GM23338 (cell line): ENCODE data around the gene CLHC1. TPM values are rescaled to one million over a fixed set of nuclear protein-coding genes. Genes with fewer than 3 reads are reported as not detected.

Experiments used
- ATAC-seq: fragments of 200-7000 bp; cut with Tn5 transposase; 3 replicates; pipeline ENCODE4 v1.9.1; 2020
- DNase-seq: peaks from one replicate; pipeline ENCODE4 v3.0.0-alpha.2; 2015; ENCODE audit warnings: low spot score
- H2AFZ ChIP-seq: fragments of 200-600 bp; sonication (generic); 2 replicates; pipeline ENCODE4 v1.8.0; 2016; ENCODE audit warnings: antibody characterized with exemption, mild to moderate bottlenecking, moderate library complexity
- H3F3A ChIP-seq: fragments of 200-600 bp; sonication (generic); replicated peaks from 2 replicates; pipeline ENCODE4 v1.8.0; 2017; ENCODE audit warnings: antibody characterized with exemption, mixed run types, low read depth
- H3K27ac ChIP-seq: fragments of 200-600 bp; sonication (generic); 2 replicates; pipeline ENCODE4 v1.6.1; 2016; ENCODE audit warnings: low read depth
- H3K27me3 ChIP-seq: fragments of 200-600 bp; sonication (generic); 2 replicates; pipeline ENCODE4 v1.8.0; 2016; ENCODE audit warnings: mild to moderate bottlenecking, mixed run types, moderate library complexity; ENCODE audit not compliant: insufficient read depth
- H3K36me3 ChIP-seq: fragments of 200-600 bp; sonication (generic); 2 replicates; pipeline ENCODE4 v1.8.0; 2016; ENCODE audit warnings: mild to moderate bottlenecking; ENCODE audit not compliant: insufficient read depth
- H3K4me1 ChIP-seq: fragments of 200-600 bp; sonication (generic); 2 replicates; pipeline ENCODE4 v1.8.0; 2016; ENCODE audit warnings: mild to moderate bottlenecking, moderate library complexity; ENCODE audit not compliant: insufficient read depth
- H3K4me2 ChIP-seq: fragments of 200-600 bp; sonication (generic); 2 replicates; pipeline ENCODE4 v1.7.1; 2017; ENCODE audit warnings: mixed run types
- H3K4me3 ChIP-seq: fragments of 200-600 bp; sonication (generic); 2 replicates; pipeline ENCODE4 v1.6.1; 2016; ENCODE audit warnings: mixed run types
- H3K79me2 ChIP-seq: fragments of 200-600 bp; sonication (generic); replicated peaks from 2 replicates; pipeline ENCODE4 v1.8.0; 2017; ENCODE audit warnings: mild to moderate bottlenecking; ENCODE audit not compliant: insufficient read depth
- H3K9me2 ChIP-seq: fragments of 200-600 bp; sonication (generic); 2 replicates; pipeline ENCODE4 v1.8.0; 2017; ENCODE audit not compliant: insufficient read depth
- H4K20me1 ChIP-seq: fragments of 200-600 bp; sonication (generic); replicated peaks from 2 replicates; pipeline ENCODE4 v1.8.0; 2017; ENCODE audit warnings: mild to moderate bottlenecking; ENCODE audit not compliant: insufficient read depth
- H3K27ac Mint-ChIP-seq: 2 replicates; pipeline ENCODE4 v1.8.0; 2020; ENCODE audit warnings: inconsistent platforms, mild to moderate bottlenecking, moderate library complexity, mixed read lengths
- H3K27me3 Mint-ChIP-seq: 3 replicates; pipeline ENCODE4 v1.8.0; 2022; ENCODE audit warnings: low read depth, mild to moderate bottlenecking, moderate library complexity, mixed read lengths, inconsistent platforms; ENCODE audit not compliant: insufficient read depth, poor library complexity
- H3K36me3 Mint-ChIP-seq: 3 replicates; pipeline ENCODE4 v1.8.0; 2021; ENCODE audit warnings: low read depth, mild to moderate bottlenecking, inconsistent platforms, moderate library complexity, mixed read lengths
- H3K4me1 Mint-ChIP-seq: 3 replicates; pipeline ENCODE4 v1.8.0; 2020; ENCODE audit warnings: mild to moderate bottlenecking, inconsistent platforms, mixed read lengths
- H3K4me3 Mint-ChIP-seq: 3 replicates; pipeline ENCODE4 v1.8.0; 2021; ENCODE audit warnings: moderate library complexity, mild to moderate bottlenecking, inconsistent platforms, mixed read lengths
- H3K9me3 Mint-ChIP-seq: 3 replicates; pipeline ENCODE4 v1.8.0; 2020; ENCODE audit warnings: moderate library complexity, mild to moderate bottlenecking, inconsistent platforms, mixed read lengths
- CREB1 ChIP-seq: fragments of 250-450 bp; sonication (Bioruptor Pico); IDR thresholded peaks from 2 replicates; pipeline ENCODE4 v1.5.0; 2020; ENCODE audit warnings: low read depth, mild to moderate bottlenecking, moderate library complexity
- EZH2 ChIP-seq: fragments of 200-600 bp; sonication (generic); IDR thresholded peaks from one replicate; pipeline ENCODE4 v1.8.0; 2017; ENCODE audit warnings: antibody characterized with exemption, mild to moderate bottlenecking, low read depth; ENCODE audit not compliant: unreplicated experiment
- EZH2phosphoT487 ChIP-seq: fragments of 200-600 bp; sonication (generic); IDR thresholded peaks from one replicate; pipeline ENCODE4 v1.8.1; 2018; ENCODE audit warnings: antibody characterized with exemption; ENCODE audit not compliant: unreplicated experiment
- JUNB ChIP-seq: IDR thresholded peaks from one replicate; pipeline ENCODE4 v1.6.1; 2016; ENCODE audit warnings: antibody characterized with exemption; ENCODE audit not compliant: unreplicated experiment
- NANOG ChIP-seq: IDR thresholded peaks from 2 replicates; pipeline ENCODE4 v1.6.1; 2016; ENCODE audit warnings: antibody characterized with exemption, borderline replicate concordance
- POLR2AphosphoS5 ChIP-seq: IDR thresholded peaks from 2 replicates; pipeline ENCODE4 v1.6.1; 2016; ENCODE audit warnings: antibody characterized with exemption, low read depth
- STAT1 ChIP-seq: IDR thresholded peaks from one replicate; pipeline ENCODE4 v1.6.1; 2016; ENCODE audit warnings: antibody characterized with exemption; ENCODE audit not compliant: unreplicated experiment
- ZNF114 ChIP-seq: fragments of 250-450 bp; sonication (Bioruptor Pico); IDR thresholded peaks from 2 replicates; pipeline ENCODE4 v1.5.0; 2020; ENCODE audit warnings: mild to moderate bottlenecking, moderate library complexity
- ZNF331 ChIP-seq: fragments of 250-450 bp; sonication (Bioruptor Pico); IDR thresholded peaks from 2 replicates; pipeline ENCODE4 v1.5.0; 2020; ENCODE audit warnings: low read depth, mild to moderate bottlenecking, moderate library complexity
- polyA plus RNA-seq: library from polyadenylated mRNA; unstranded; fragments of >200 nt; fragmentation: Nextera tagmentation; extraction: Ambion mirVana; gene quantifications from 2 replicates; pipeline ENCODE4 v1.2.1, GENCODE V29; 2016
- total RNA-seq: library from RNA; depleted of rRNA; stranded (reverse); fragments of >200 nt; shearing (Covaris generic); gene quantifications from 2 replicates; pipeline ENCODE4 v1.2.3, GENCODE V29; 2014
- TF ChIP-seq, protein P1 (sequence below), 2 experiments: fragments of 200-600 bp in 1 of 2; sonication (generic) in 1 of 2; conservative IDR thresholded peaks; 2 replicates each; pipeline versions ENCODE4 v1.5.1 to v1.6.1; 2016 to 2017; ENCODE audit warnings: antibody characterized with exemption in 2 of 2, low read depth in 2 of 2, mild to moderate bottlenecking in 2 of 2, moderate library complexity in 1 of 2
- TF ChIP-seq, protein P2 (sequence below): IDR thresholded peaks from 2 replicates; pipeline ENCODE4 v1.6.1; 2016; ENCODE audit warnings: antibody characterized with exemption
- TF ChIP-seq, protein P3 (sequence below): IDR thresholded peaks from one replicate; pipeline ENCODE4 v1.6.1; 2018; ENCODE audit warnings: antibody characterized with exemption; ENCODE audit not compliant: unreplicated experiment
- TF ChIP-seq, protein P4 (sequence below): fragments of 250-450 bp; sonication (Bioruptor Pico); IDR thresholded peaks from 2 replicates; pipeline ENCODE4 v1.5.0; 2020; ENCODE audit warnings: mild to moderate bottlenecking, moderate library complexity

The CLHC1 gene
- total and polyA plus RNA-seq, 2 experiments from 2014 or later, result 3.1 to 5.0 TPM

DNA sequence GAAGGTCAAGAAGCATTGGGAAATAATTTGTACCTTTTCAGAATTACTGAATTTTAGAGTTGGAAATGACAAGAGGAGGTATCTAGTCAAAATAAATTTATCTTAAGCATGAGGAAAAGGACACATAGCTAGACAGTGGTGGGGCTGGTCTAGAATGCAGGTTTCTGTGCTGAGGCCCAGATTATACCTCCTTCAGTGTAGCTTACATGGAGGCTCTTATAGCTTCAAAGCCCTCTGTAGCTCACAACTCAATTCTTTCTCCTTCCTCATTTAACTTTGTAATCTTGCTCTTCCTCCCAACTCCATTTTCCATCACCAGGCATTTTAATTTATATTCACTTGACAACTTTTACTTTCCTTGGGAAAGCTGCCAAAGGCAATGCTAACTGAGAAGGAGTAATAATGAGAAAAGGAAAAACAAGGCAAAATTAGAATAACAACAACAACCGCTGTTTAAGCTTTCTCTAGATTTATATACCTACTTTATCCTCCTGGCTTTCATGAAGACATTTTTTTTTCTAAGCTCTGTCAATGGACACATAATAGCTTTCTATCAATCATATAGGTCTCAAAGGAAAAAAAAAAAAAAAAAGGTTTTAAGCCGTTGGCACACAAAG lies 58.5 kb downstream of the CLHC1 start:
- H3K27me3 Mint-ChIP-seq, result no peaks in the 10 kb centered on the region
- Histone ChIP-seq H3K27ac (no peak overlapping the region), H4K20me1 (no peaks in the 10 kb centered on the region), H3K27me3 (no peaks in the 10 kb centered on the region), H3K79me2 (no peaks in the 10 kb centered on the region), H3K4me1 (peaks cover 19% of the 10 kb centered on the region), H3K4me2 (no peak overlapping the region), H3K4me3 (no peak overlapping the region), H3F3A (no peaks in the 10 kb centered on the region), H2AFZ (no peak overlapping the region), H3K36me3 (no peaks in the 10 kb centered on the region), H3K9me2 (no peaks in the 10 kb centered on the region)
- DNase-seq (no peak), ATAC-seq (peak; percentile 69)
- H3K27ac Mint-ChIP-seq, result peak overlapping the region; percentile 30
- H3K4me3 Mint-ChIP-seq, result no peak overlapping the region
- H3K36me3 Mint-ChIP-seq, result no peaks in the 10 kb centered on the region; the same call in 2 of the 3 replicates
- H3K4me1 Mint-ChIP-seq, result peaks cover 11% of the 10 kb centered on the region
- H3K9me3 Mint-ChIP-seq, result no peaks in the 10 kb centered on the region
- TF ChIP-seq NANOG (no peak), EZH2phosphoT487 (no peak), CREB1 (CRISPR knock-in tag) (no peak), JUNB (no peak), STAT1 (no peak), POLR2AphosphoS5 (no peak), ZNF331 (CRISPR knock-in tag) (no peak), EZH2 (no peak), ZNF114 (no peak)
- TF ChIP-seq, protein P1, sequence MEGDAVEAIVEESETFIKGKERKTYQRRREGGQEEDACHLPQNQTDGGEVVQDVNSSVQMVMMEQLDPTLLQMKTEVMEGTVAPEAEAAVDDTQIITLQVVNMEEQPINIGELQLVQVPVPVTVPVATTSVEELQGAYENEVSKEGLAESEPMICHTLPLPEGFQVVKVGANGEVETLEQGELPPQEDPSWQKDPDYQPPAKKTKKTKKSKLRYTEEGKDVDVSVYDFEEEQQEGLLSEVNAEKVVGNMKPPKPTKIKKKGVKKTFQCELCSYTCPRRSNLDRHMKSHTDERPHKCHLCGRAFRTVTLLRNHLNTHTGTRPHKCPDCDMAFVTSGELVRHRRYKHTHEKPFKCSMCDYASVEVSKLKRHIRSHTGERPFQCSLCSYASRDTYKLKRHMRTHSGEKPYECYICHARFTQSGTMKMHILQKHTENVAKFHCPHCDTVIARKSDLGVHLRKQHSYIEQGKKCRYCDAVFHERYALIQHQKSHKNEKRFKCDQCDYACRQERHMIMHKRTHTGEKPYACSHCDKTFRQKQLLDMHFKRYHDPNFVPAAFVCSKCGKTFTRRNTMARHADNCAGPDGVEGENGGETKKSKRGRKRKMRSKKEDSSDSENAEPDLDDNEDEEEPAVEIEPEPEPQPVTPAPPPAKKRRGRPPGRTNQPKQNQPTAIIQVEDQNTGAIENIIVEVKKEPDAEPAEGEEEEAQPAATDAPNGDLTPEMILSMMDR (conservative IDR thresholded peaks at IDR 0.05; ENCODE audit: low read depth in 2 of 2), result no peak
- TF ChIP-seq, protein P2, sequence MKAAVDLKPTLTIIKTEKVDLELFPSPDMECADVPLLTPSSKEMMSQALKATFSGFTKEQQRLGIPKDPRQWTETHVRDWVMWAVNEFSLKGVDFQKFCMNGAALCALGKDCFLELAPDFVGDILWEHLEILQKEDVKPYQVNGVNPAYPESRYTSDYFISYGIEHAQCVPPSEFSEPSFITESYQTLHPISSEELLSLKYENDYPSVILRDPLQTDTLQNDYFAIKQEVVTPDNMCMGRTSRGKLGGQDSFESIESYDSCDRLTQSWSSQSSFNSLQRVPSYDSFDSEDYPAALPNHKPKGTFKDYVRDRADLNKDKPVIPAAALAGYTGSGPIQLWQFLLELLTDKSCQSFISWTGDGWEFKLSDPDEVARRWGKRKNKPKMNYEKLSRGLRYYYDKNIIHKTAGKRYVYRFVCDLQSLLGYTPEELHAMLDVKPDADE, result no peak
- TF ChIP-seq, protein P3, sequence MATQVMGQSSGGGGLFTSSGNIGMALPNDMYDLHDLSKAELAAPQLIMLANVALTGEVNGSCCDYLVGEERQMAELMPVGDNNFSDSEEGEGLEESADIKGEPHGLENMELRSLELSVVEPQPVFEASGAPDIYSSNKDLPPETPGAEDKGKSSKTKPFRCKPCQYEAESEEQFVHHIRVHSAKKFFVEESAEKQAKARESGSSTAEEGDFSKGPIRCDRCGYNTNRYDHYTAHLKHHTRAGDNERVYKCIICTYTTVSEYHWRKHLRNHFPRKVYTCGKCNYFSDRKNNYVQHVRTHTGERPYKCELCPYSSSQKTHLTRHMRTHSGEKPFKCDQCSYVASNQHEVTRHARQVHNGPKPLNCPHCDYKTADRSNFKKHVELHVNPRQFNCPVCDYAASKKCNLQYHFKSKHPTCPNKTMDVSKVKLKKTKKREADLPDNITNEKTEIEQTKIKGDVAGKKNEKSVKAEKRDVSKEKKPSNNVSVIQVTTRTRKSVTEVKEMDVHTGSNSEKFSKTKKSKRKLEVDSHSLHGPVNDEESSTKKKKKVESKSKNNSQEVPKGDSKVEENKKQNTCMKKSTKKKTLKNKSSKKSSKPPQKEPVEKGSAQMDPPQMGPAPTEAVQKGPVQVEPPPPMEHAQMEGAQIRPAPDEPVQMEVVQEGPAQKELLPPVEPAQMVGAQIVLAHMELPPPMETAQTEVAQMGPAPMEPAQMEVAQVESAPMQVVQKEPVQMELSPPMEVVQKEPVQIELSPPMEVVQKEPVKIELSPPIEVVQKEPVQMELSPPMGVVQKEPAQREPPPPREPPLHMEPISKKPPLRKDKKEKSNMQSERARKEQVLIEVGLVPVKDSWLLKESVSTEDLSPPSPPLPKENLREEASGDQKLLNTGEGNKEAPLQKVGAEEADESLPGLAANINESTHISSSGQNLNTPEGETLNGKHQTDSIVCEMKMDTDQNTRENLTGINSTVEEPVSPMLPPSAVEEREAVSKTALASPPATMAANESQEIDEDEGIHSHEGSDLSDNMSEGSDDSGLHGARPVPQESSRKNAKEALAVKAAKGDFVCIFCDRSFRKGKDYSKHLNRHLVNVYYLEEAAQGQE, result no peak
- TF ChIP-seq, protein P4, sequence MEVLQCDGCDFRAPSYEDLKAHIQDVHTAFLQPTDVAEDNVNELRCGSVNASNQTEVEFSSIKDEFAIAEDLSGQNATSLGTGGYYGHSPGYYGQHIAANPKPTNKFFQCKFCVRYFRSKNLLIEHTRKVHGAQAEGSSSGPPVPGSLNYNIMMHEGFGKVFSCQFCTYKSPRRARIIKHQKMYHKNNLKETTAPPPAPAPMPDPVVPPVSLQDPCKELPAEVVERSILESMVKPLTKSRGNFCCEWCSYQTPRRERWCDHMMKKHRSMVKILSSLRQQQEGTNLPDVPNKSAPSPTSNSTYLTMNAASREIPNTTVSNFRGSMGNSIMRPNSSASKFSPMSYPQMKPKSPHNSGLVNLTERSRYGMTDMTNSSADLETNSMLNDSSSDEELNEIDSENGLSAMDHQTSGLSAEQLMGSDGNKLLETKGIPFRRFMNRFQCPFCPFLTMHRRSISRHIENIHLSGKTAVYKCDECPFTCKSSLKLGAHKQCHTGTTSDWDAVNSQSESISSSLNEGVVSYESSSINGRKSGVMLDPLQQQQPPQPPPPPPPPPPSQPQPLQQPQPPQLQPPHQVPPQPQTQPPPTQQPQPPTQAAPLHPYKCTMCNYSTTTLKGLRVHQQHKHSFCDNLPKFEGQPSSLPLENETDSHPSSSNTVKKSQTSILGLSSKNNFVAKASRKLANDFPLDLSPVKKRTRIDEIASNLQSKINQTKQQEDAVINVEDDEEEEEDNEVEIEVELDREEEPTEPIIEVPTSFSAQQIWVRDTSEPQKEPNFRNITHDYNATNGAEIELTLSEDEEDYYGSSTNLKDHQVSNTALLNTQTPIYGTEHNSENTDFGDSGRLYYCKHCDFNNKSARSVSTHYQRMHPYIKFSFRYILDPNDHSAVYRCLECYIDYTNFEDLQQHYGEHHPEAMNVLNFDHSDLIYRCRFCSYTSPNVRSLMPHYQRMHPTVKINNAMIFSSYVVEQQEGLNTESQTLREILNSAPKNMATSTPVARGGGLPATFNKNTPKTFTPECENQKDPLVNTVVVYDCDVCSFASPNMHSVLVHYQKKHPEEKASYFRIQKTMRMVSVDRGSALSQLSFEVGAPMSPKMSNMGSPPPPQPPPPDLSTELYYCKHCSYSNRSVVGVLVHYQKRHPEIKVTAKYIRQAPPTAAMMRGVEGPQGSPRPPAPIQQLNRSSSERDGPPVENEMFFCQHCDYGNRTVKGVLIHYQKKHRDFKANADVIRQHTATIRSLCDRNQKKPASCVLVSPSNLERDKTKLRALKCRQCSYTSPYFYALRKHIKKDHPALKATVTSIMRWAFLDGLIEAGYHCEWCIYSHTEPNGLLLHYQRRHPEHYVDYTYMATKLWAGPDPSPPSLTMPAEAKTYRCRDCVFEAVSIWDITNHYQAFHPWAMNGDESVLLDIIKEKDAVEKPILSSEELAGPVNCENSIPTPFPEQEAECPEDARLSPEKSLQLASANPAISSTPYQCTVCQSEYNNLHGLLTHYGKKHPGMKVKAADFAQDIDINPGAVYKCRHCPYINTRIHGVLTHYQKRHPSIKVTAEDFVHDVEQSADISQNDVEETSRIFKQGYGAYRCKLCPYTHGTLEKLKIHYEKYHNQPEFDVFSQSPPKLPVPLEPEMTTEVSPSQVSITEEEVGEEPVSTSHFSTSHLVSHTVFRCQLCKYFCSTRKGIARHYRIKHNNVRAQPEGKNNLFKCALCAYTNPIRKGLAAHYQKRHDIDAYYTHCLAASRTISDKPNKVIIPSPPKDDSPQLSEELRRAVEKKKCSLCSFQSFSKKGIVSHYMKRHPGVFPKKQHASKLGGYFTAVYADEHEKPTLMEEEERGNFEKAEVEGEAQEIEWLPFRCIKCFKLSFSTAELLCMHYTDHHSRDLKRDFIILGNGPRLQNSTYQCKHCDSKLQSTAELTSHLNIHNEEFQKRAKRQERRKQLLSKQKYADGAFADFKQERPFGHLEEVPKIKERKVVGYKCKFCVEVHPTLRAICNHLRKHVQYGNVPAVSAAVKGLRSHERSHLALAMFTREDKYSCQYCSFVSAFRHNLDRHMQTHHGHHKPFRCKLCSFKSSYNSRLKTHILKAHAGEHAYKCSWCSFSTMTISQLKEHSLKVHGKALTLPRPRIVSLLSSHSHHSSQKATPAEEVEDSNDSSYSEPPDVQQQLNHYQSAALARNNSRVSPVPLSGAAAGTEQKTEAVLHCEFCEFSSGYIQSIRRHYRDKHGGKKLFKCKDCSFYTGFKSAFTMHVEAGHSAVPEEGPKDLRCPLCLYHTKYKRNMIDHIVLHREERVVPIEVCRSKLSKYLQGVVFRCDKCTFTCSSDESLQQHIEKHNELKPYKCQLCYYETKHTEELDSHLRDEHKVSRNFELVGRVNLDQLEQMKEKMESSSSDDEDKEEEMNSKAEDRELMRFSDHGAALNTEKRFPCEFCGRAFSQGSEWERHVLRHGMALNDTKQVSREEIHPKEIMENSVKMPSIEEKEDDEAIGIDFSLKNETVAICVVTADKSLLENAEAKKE, result no peak
